Neural progenitor cell (in vitro differentiated cells): Measurements from ENCODE around the gene PRKAA1.

Source experiments
- CTCF ChIP-seq: fragments of 200-600 bp; sonication (generic); IDR thresholded peaks from 2 replicates; pipeline ENCODE4 v1.5.1; 2017; ENCODE audit warnings: antibody characterized with exemption, mild to moderate bottlenecking
- EZH2 ChIP-seq: fragments of 200-600 bp; sonication (generic); IDR thresholded peaks from 2 replicates; pipeline ENCODE4 v1.6.1; 2017; ENCODE audit warnings: antibody characterized with exemption, mild to moderate bottlenecking, moderate library complexity

DNA sequence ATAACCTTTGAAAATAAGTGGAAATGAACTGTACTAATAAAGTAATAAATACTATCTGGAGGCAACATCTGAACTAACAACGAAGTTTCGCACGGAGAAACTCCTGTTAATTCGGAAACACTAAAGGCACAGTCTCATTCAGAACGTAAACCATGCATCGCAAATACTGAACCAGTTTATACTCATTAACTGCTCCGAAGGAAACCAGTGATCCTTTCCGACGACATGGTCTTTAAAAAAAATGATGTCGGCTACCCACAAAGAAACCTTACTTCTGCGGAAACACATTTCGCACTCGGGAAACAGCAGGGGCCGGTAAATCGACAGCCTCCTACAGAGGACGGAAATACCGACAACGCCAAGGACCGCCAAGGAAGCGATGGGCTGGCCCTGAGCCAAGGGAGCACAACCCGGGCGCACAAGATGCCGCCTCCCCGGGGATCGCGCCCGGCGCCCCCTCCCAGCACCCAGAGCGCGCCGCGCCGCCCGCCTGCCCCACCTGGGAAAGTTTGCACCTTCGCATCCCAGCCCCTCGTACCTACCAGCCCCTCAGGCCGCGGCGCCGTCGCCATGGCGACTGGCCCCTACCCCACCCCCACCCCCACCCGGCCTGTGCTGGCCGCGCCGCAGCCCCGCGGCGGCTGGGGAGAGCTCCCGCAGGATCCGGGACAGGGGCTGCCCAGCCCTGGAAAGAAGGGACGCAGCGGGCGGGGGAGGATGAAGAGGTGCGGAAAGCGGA, 732 bp downstream of the PRKAA1 start:
- TF ChIP-seq CTCF = no peak
- TF ChIP-seq EZH2 = no peak
